ENCODE data around the gene TNFSF18.

GRCh38 chr1:173048621-173049321 is 2.0 kb downstream of the TNFSF18 start:
- TF ChIP-seq CTCF (IDR thresholded peaks at IDR 0.05; ENCODE audit: low read depth, low read length, poor library complexity, severe bottlenecking) (no peak), EZH2phosphoT487 (IDR thresholded peaks at IDR 0.05; ENCODE audit: borderline replicate concordance, low read length) (no peak)

All from DOHH2 (cell line).